Body of pancreas (tissue), 4 donors: ENCODE data around the gene SLC6A9. TPM values are rescaled to one million over a fixed set of nuclear protein-coding genes. Genes with fewer than 3 reads are reported as not detected.

Experiments used
- ATAC-seq: fragments of 150-250 bp; one replicate; pipeline ENCODE4 v1.9.1; 2016
- DNase-seq, 4 donors: peaks; one replicate each; pipeline ENCODE4 v3.0.0-alpha.2; 2019
- H3K27ac ChIP-seq, 4 donors: fragments of 200-600 bp; sonication (generic); 1 replicate in 3 of 4; 2 replicates in 1 of 4; pipeline versions ENCODE4 v1.5.1 to v1.6.1; 2016 to 2019; ENCODE audit warnings: mild to moderate bottlenecking in 1 of 4, mixed read lengths in 1 of 4, moderate library complexity in 1 of 4
- H3K27me3 ChIP-seq, 2 donors: fragments of 200-600 bp; sonication (generic); one replicate each; pipeline ENCODE4 v1.6.0; 2016; ENCODE audit warnings: mild to moderate bottlenecking in 1 of 2
- H3K36me3 ChIP-seq, 2 donors: fragments of 200-600 bp; sonication (generic); replicated peaks in 1 of 2; 2 replicates each; pipeline ENCODE4 v1.5.1; 2016; ENCODE audit warnings: low read depth in 2 of 2; ENCODE audit not compliant: insufficient read depth in 1 of 2
- H3K4me1 ChIP-seq: fragments of 200-600 bp; sonication (generic); one replicate; pipeline ENCODE4 v1.6.0; 2016
- H3K4me3 ChIP-seq, 2 donors: fragments of 200-600 bp; sonication (generic); 1 replicate in 1 of 2; 2 replicates in 1 of 2; pipeline ENCODE4 v1.5.1; 2016 to 2019
- H3K9me3 ChIP-seq, 3 donors: fragments of 200-600 bp; sonication (generic); 1 replicate in 2 of 3; 2 replicates in 1 of 3; pipeline ENCODE4 v1.5.1; 2016
- POLR2A ChIP-seq, 3 donors: fragments of 450-650 bp; IDR thresholded peaks; one replicate each; pipeline ENCODE4 v1.6.1; 2016; ENCODE audit warnings: antibody characterized with exemption in 3 of 3, mild to moderate bottlenecking in 2 of 3
- WGBS, 2 donors: methylation state at CpG; one replicate each; pipeline ENCODE4 v1.1.5; 2017; 5-methylcytosine and 5-hydroxymethylcytosine counted together
- intact Hi-C: fragments of 100-400 bp; cut with DNase I; formaldehyde crosslinking; loops from one replicate; pipeline ENCODE4 v1.15.1; 2023
- total RNA-seq, 2 donors: library from RNA; depleted of rRNA; stranded (reverse); fragments of >200 nt; gene quantifications; one replicate each; pipeline ENCODE4 v1.1.0, GENCODE V29; 2016
- TF ChIP-seq, protein P1 (sequence below), 7 experiments: fragments of 450-650 bp in 4 of 7; fragments of 200-600 bp in 3 of 7; sonication (generic) in 3 of 7; IDR thresholded peaks; one replicate each; pipeline ENCODE4 v1.5.1; 2016 to 2019; ENCODE audit warnings: antibody characterized with exemption in 7 of 7

The SLC6A9 gene
- 1 to 10 TPM; 2.3 to 4.6 TPM for total RNA-seq

DNA sequence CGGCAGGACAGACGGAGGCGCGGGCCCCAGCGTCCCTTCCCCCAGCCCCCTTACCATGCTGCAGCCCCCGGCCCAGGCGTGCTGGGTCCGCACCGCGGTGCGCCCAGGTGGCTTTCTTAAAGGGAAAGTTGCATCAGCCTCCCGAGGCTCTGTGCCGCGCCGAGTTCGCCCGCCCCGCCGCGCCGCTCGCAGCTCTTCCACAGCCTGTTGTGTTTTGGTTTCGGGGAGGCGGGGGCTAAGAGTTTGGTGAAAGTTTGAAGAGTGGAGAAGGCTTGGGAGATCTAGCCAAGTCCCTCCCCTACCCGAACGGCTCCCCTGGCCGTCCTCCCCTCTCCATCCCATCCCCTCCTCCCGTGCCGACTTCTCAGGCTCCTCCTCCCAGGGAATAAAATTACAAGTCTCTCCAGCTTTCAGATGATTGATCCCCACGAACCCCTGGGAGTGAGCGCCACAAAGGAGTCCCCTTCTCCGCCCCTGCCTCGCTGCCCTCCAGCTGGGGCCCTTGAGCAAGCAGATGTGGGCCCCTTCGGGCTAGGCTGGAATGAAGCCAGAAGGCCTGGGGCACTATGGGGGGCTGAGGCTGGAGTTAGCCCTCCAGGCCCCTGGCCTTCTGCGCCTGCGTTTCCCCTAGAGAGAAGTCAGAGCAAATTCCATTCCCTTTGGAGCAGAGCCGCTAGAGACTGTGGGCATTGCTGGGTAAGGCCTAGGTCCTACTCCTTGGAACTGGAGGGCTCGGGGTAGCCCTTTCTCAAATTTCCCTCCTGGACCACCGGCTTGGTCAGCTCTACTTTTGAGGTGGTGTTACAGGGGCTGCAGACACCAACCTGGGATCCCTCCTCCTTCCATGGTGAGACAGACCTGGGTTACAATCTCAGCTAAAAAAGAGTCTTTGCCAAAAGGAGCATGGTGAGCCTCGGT is at the start of gene SLC6A9:
SLC6A9 (minus strand) TSS at position 211 of the 918 bp plus-strand sequence. CDS start 7,185 bp downstream, outside the sequence.
- Histone ChIP-seq H3K4me3 (peak within 1 kb of the TSS; percentile 45 to 72), H3K27ac (peak within 1 kb of the TSS; percentile 57 to 91 (median 83)), H3K9me3 (no peaks in the 10 kb centered on the region), H3K27me3 (no peaks in the 10 kb centered on the region), H3K4me1 (peaks cover 40% of the 10 kb centered on the region), H3K36me3 (no peaks in the 10 kb centered on the region)
- ATAC-seq: peak; percentile 43
- TF ChIP-seq, protein P1, sequence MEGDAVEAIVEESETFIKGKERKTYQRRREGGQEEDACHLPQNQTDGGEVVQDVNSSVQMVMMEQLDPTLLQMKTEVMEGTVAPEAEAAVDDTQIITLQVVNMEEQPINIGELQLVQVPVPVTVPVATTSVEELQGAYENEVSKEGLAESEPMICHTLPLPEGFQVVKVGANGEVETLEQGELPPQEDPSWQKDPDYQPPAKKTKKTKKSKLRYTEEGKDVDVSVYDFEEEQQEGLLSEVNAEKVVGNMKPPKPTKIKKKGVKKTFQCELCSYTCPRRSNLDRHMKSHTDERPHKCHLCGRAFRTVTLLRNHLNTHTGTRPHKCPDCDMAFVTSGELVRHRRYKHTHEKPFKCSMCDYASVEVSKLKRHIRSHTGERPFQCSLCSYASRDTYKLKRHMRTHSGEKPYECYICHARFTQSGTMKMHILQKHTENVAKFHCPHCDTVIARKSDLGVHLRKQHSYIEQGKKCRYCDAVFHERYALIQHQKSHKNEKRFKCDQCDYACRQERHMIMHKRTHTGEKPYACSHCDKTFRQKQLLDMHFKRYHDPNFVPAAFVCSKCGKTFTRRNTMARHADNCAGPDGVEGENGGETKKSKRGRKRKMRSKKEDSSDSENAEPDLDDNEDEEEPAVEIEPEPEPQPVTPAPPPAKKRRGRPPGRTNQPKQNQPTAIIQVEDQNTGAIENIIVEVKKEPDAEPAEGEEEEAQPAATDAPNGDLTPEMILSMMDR (IDR thresholded peaks at IDR 0.05): no peak
- TF ChIP-seq POLR2A (IDR thresholded peaks at IDR 0.05): peak in 2 of 3 donors; percentile 28 to 38
- intact Hi-C loops: no loop called here
- 12 to 15% methylated on average over 20 to 39 of the region's 40 CpGs for WGBS, 2 donors
- peak; percentile 68 to 81 (median 74) for DNase-seq

- no peak for TF ChIP-seq POLR2A (IDR thresholded peaks at IDR 0.05)
- TF ChIP-seq, protein P1 (IDR thresholded peaks at IDR 0.05): no peak
- Histone ChIP-seq H3K27me3 (no peaks in the 10 kb centered on the region), H3K4me1 (peaks cover 8% of the 10 kb centered on the region), H3K27ac (no peak overlapping the region), H3K4me3 (no peak overlapping the region), H3K36me3 (no peaks in the 10 kb centered on the region), H3K9me3 (no peaks in the 10 kb centered on the region)
- no peak for DNase-seq
- 86 to 88% methylated on average over 4 of the region's 4 CpGs for WGBS, 2 donors
- intact Hi-C loops: no loop called here
- no peak for ATAC-seq
Measured at GRCh38 chr1:44079566-44079965, 48.3 kb upstream of the SLC6A9 start.

GRCh38 chr1:44078104-44078503 is 46.8 kb upstream of the SLC6A9 start:
- ATAC-seq: no peak
- Histone ChIP-seq H3K36me3 (no peaks in the 10 kb centered on the region), H3K27me3 (no peaks in the 10 kb centered on the region), H3K9me3 (no peaks in the 10 kb centered on the region), H3K27ac (peak overlapping the region in 1 of 4 donors; percentile 8), H3K4me3 (no peak overlapping the region), H3K4me1 (peaks cover 8% of the 10 kb centered on the region)
- intact Hi-C loops: no loop called here
- WGBS, 2 donors: 50% methylated on average over 2 of the region's 2 CpGs
- TF ChIP-seq POLR2A (IDR thresholded peaks at IDR 0.05): no peak
- TF ChIP-seq, protein P1 (IDR thresholded peaks at IDR 0.05): no peak
- no peak for DNase-seq

- no peak overlapping the region for H3K4me3 ChIP-seq
- H3K36me3 ChIP-seq: no peaks in the 10 kb centered on the region
- TF ChIP-seq, protein P1 (IDR thresholded peaks at IDR 0.05): no peak
- no peak for TF ChIP-seq POLR2A (IDR thresholded peaks at IDR 0.05)
- intact Hi-C loops: no loop called here
- no peak overlapping the region for H3K27ac ChIP-seq
- ATAC-seq (no peak), DNase-seq (no peak)
- H3K27me3 ChIP-seq: no peaks in the 10 kb centered on the region
- 82 to 85% methylated on average over 5 of the region's 5 CpGs for WGBS, 2 donors
- peaks cover 8% of the 10 kb centered on the region for H3K4me1 ChIP-seq
- H3K9me3 ChIP-seq: no peaks in the 10 kb centered on the region
Measured at GRCh38 chr1:44077421-44077820, 46.2 kb upstream of the SLC6A9 start.
